Lung (tissue), 12 donors: ENCODE results near the gene TMEM178B. TPM values are rescaled to one million over a fixed set of nuclear protein-coding genes. Genes with fewer than 3 reads are reported as not detected.
A peak's percentile ranks its signal among the peaks of the same experiment; 100 is the strongest.
"Not testable (repeated sequence)": the region's sequence is repeated elsewhere in the genome, so short reads cannot be mapped to it uniquely, and the experiment has no call there.

Experiments used
- ATAC-seq: fragments of 200-7000 bp; cut with Tn5 transposase; one replicate; pipeline ENCODE4 v1.9.1; 2020; ENCODE audit warnings: moderate number of reproducible peaks; ENCODE audit not compliant: insufficient read depth, low FRiP score
- DNase-seq, 3 donors: peaks; one replicate each; pipeline ENCODE4 v3.0.0-alpha.2; 2013 to 2017
- H3K27ac ChIP-seq, 2 donors: one replicate each; pipeline ENCODE4 v1.5.1; 2013; ENCODE audit warnings: mild to moderate bottlenecking in 2 of 2, moderate library complexity in 2 of 2, control low read depth in 1 of 2, inconsistent platforms in 1 of 2, low read depth in 1 of 2, low read length in 1 of 2
- H3K27me3 ChIP-seq, 3 donors: one replicate each; pipeline ENCODE4 v1.5.1; 2013; ENCODE audit warnings: low read length in 2 of 3; ENCODE audit not compliant: control insufficient read depth in 3 of 3, insufficient read depth in 3 of 3
- H3K36me3 ChIP-seq, 4 donors: one replicate each; pipeline ENCODE4 v1.5.1; 2013; ENCODE audit warnings: low read length in 4 of 4, mild to moderate bottlenecking in 1 of 4, moderate library complexity in 1 of 4; ENCODE audit not compliant: control insufficient read depth in 4 of 4, insufficient read depth in 4 of 4
- H3K4me1 ChIP-seq, 5 donors: one replicate each; pipeline ENCODE4 v1.5.1; 2013; ENCODE audit warnings: low read length in 5 of 5, mild to moderate bottlenecking in 2 of 5, moderate library complexity in 1 of 5; ENCODE audit not compliant: control insufficient read depth in 5 of 5, insufficient read depth in 5 of 5
- H3K4me3 ChIP-seq: one replicate; pipeline ENCODE4 v1.5.1; 2013; ENCODE audit warnings: mild to moderate bottlenecking, control low read depth, moderate library complexity
- H3K9ac ChIP-seq, 2 donors: one replicate each; pipeline ENCODE4 v1.5.1; 2013; ENCODE audit warnings: low read length in 2 of 2, control low read depth in 1 of 2; ENCODE audit not compliant: insufficient read depth in 1 of 2
- H3K9me3 ChIP-seq, 4 donors: one replicate each; pipeline ENCODE4 v1.5.1; 2013; ENCODE audit warnings: low read length in 3 of 4, mild to moderate bottlenecking in 1 of 4, moderate library complexity in 1 of 4; ENCODE audit not compliant: control insufficient read depth in 4 of 4, insufficient read depth in 3 of 4
- CTCF ChIP-seq: IDR thresholded peaks from 2 replicates; pipeline ENCODE4 v1.5.1; 2012; ENCODE audit warnings: mild to moderate bottlenecking; ENCODE audit errors: control extremely low read depth, extremely low read depth
- WGBS, 2 donors: extraction: QIAGEN DNeasy Blood & Tissue Kit; methylation state at CpG; one replicate each; pipeline ENCODE4 v1.1.7; 2013; 5-methylcytosine and 5-hydroxymethylcytosine counted together
- polyA plus RNA-seq, 2 donors: library from polyadenylated mRNA; stranded (reverse); fragments of 200-250 nt; gene quantifications; one replicate each; pipeline ENCODE4 v1.2.1, GENCODE V29; 2013
- total RNA-seq, 2 donors: library from RNA; depleted of rRNA in 1 of 2; stranded (reverse); fragments of >200 nt in 1 of 2; gene quantifications; one replicate each; pipeline ENCODE4 v1.2.1, GENCODE V29; 2014 to 2021
- donor health status: control.
- donor health status: control.
- donor health status: Bipolar disorder and iron deficiency.
- donor health status: healthy.
- donor health status: DM: yes; HTN: yes; CAD: no.

The TMEM178B gene
- total and polyA plus RNA-seq, 4 donors, result 0.04 to 2.4 (median 0.48) TPM

DNA sequence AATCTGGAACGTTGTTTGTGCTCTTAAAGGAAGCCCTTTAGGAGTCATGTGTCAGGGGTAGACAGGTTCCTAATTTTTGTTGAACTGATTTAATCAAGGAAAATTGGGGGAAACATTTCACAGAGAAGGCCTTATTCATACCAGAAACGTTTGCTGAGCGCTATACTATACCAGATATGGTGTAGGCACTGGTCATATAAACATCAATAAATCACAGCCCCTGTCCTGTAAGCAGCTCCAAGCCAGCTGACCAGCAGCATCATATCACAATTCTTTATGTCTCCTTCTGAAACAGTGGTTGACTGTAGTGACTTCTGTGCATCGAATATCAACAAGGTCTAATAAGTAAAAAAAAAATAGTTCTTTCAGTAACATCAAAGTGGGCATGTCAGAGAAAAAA is 1.1 kb downstream of the TMEM178B start:
- no peak for ATAC-seq
- no peak overlapping the region for H3K4me3 ChIP-seq
- H3K36me3 ChIP-seq, result no peaks in the 10 kb centered on the region
- H3K9ac ChIP-seq, result no peak overlapping the region
- peaks cover 0 to 4% (median 0%) of the 10 kb centered on the region in 4 donors for H3K9me3 ChIP-seq
- peaks cover 0 to 29% (median 8%) of the 10 kb centered on the region in 5 donors for H3K4me1 ChIP-seq
- peaks cover 0 to 71% (median 26%) of the 10 kb centered on the region in 3 donors for H3K27me3 ChIP-seq
- no peak for TF ChIP-seq CTCF
- H3K27ac ChIP-seq, result no peak overlapping the region
- WGBS, 2 donors, result 30 to 35% methylated on average over 4 of the region's 4 CpGs
- DNase-seq, result no peak

- WGBS, 2 donors, result 38 to 40% methylated on average over 3 of the region's 3 CpGs
- ATAC-seq (no peak), DNase-seq (peak in 1 of 3 donors; percentile 12)
- no peak overlapping the region for H3K27ac ChIP-seq
- H3K27me3 ChIP-seq, result peaks cover 0 to 57% (median 22%) of the 10 kb centered on the region in 3 donors
- H3K4me3 ChIP-seq, result no peak overlapping the region
- H3K9me3 ChIP-seq, result peaks cover 0 to 6% (median 0%) of the 10 kb centered on the region in 4 donors
- H3K36me3 ChIP-seq, result no peaks in the 10 kb centered on the region
- peaks cover 0 to 26% (median 8%) of the 10 kb centered on the region in 5 donors for H3K4me1 ChIP-seq
- no peak for TF ChIP-seq CTCF
- no peak overlapping the region for H3K9ac ChIP-seq
These were observed 2.5 kb downstream of the TMEM178B start for GRCh38 chr7:141076377-141076776.

DNA sequence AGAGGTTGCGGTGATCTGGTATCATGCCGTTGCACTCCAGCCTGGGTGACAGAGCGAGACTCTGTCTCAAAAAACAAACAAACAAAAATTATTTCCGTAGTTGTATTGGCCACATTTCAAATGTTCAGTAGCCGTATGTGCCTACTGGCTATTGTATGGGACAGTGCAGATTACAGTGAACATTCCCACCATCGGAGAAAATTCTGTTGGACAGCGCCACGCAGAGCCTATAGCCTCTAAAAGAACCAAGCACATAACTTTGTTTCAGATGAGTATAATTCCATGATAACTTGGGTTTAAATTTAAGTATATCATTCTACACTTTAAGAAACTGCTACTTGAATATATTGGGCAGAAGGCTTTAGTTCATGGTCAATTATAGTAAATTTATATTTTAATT is 5.4 kb downstream of the TMEM178B start:
- no peak overlapping the region for H3K4me3 ChIP-seq
- peaks cover 0 to 5% (median 0%) of the 10 kb centered on the region in 5 donors for H3K4me1 ChIP-seq
- H3K9me3 ChIP-seq, result peaks cover 0 to 4% (median 0%) of the 10 kb centered on the region in 4 donors
- no peak overlapping the region for H3K27ac ChIP-seq
- peak in 1 of 3 donors; percentile 11 for DNase-seq
- 81 to 91% methylated on average over 8 of the region's 8 CpGs for WGBS, 2 donors
- H3K36me3 ChIP-seq, result no peaks in the 10 kb centered on the region
- ATAC-seq, result no peak
- peaks cover 0 to 41% (median 18%) of the 10 kb centered on the region in 3 donors for H3K27me3 ChIP-seq
- H3K9ac ChIP-seq, result no peak overlapping the region
- no peak for TF ChIP-seq CTCF

DNA sequence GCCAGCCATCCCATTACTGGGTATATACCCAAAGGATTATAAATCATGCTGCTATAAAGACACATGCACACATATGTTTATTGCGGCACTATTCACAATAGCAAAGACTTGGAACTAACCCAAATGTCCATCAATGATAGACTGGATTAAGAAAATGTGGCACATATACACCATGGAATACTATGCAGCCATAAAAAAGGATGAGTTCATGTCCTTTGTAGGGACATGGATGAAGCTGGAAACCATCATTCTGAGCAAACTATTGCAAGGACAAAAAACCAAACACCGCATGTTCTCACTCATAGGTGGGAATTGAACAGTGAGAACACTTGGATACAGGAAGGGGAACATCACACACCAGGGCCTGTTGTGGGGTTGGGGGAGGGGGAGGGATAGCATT is 15.6 kb downstream of the TMEM178B start:
- H3K4me1 ChIP-seq, H3K4me3 ChIP-seq, H3K27me3 ChIP-seq, ATAC-seq, H3K9ac ChIP-seq, H3K36me3 ChIP-seq, H3K9me3 ChIP-seq, DNase-seq, H3K27ac ChIP-seq: not testable (repeated sequence)
- WGBS, 2 donors, result 90 to 100% methylated on average over 1 of the region's 2 CpGs
